Activated CD8-positive, alpha-beta memory T cell treated with anti-CD3 and anti-CD28 coated beads for 4 hours (primary cell): ENCODE results near the gene DNER.
"Not testable (repeated sequence)": the region's sequence is repeated elsewhere in the genome, so short reads cannot be mapped to it uniquely, and the experiment has no call there.

ENCODE experiments used
- DNase-seq, 2 donors: peaks; one replicate each; pipeline ENCODE4 v3.0.0-alpha.2; 2020; ENCODE audit warnings: low read depth in 2 of 2

Gene DNER

GRCh38 chr2:229715895-229716507, 1.6 kb upstream of the DNER start:
- no peak for DNase-seq

- no peak for DNase-seq
Observed at GRCh38 chr2:229714736-229715541, 584 bp upstream of the DNER start.

- DNase-seq, result no peak
Observed at GRCh38 chr2:229713371-229714079, 830 bp downstream of the DNER start.

DNA sequence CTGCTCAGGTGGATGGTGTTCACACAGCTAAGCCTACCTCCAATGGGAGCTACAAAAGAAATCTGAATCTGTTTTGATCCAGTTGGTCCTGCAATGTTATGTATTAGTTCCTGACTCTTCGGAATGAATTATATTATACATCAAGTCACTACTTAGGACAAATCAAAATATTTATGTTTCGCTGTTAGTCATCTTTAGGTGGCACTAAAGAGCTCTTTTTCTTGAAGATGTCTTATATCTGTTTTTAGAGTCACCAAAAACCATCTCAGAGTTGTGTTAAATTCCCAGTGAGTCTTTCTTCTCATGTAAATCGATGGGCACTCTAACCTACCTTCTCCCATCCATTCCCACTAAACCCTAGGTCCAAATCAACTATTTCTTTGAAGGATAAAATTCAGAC, 2.2 kb downstream of the DNER start:
- DNase-seq, result no peak

- no peak for DNase-seq
Observed at GRCh38 chr2:229708335-229708734, 6.0 kb downstream of the DNER start.

GRCh38 chr2:229703909-229704630, 10.3 kb downstream of the DNER start:
- DNase-seq, result no peak

- no peak for DNase-seq
Observed at GRCh38 chr2:229701716-229702115, 12.6 kb downstream of the DNER start.

DNA sequence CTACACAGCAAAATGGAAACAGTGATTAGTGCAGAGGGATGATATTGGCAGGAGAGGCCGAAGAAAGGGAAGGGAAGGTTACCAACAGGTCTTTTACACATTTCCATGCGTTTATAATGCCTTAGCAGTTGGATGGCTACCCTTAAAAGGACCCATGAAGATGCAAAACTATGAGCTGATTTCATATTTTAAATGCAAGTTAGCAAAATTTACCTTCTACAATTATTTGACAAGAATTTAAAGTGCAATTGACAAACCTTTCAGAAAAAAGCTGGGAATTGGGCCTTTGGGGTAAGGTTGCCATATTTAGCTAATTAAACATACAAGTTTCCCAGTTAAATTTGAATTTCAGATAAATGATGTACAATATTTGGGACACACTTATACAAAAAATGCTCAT, 13.3 kb downstream of the DNER start:
- DNase-seq, result no peak

GRCh38 chr2:229695961-229696360, 18.4 kb downstream of the DNER start:
- no peak for DNase-seq

GRCh38 chr2:229693845-229694244, 20.5 kb downstream of the DNER start:
- DNase-seq, result not testable (repeated sequence)

- no peak for DNase-seq
Observed at GRCh38 chr2:229691631-229692030, 22.7 kb downstream of the DNER start.

DNA sequence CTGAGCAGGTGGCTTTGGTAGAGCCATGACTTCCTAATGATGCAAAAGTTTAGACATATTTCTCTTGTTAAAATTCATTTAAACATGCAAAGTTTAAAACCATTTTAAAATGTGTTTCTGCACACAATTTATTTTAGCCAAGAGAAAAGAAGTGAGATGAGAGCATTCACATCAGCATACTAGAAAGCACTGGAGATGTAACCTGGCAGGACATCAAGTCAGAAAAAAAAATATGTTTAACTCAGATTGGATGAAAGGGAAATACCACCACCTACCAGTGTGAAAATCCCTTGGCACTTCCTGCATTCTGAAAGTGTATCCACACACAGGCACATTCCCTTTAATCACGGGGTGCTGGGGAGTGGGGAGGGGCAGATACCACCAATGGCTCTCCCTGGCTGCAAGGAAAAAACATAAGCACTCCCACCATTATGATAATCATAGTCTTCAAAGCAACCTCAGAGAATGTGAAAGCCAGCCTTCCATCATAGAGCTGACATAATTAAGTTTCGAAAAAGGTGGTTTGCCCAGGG, 25.0 kb downstream of the DNER start:
- DNase-seq, result no peak

GRCh38 chr2:229688141-229688540, 26.2 kb downstream of the DNER start:
- DNase-seq, result no peak

DNA sequence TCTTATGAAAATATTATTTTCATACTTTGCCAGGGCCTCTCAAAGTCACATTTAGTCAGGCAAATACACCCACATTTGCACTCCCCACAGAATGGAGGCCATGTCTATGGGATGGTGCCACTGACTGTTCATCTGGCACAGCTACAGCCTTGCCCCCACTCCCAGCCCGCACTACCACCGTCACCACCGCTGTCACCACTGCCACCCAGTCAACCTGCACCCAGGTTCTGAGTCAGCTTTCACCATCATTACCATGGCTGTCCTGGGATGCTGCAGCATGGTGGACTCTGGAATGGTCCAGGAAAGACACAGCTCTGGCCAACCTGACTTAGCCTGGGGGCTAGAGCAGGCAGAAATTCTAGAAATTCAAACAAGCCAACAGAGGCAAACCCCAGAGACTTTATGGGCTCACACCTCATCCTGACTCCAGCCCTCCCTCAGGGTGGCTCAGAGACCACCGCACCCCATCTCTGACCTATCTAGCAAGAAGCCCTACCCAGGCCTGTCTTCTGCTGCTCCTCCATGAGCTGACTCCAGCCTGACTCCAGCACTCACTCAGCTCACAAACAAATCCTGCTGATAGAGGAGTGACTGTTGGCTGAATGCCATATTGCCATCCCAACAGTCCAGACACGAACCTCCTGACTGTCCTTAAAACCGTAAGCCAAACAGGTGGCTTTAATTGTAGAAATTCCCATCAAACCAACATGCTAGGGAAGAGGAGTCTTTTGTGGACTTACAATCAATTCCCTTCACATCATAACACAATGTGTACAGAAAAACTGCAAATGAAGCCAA, 28.0 kb downstream of the DNER start:
- no peak for DNase-seq

- DNase-seq, result no peak
Observed at GRCh38 chr2:229684942-229685562, 29.3 kb downstream of the DNER start.

- DNase-seq, result no peak
Observed at GRCh38 chr2:229679393-229680125, 34.8 kb downstream of the DNER start.

- DNase-seq, result no peak
Observed at GRCh38 chr2:229675569-229675968, 38.8 kb downstream of the DNER start.

DNA sequence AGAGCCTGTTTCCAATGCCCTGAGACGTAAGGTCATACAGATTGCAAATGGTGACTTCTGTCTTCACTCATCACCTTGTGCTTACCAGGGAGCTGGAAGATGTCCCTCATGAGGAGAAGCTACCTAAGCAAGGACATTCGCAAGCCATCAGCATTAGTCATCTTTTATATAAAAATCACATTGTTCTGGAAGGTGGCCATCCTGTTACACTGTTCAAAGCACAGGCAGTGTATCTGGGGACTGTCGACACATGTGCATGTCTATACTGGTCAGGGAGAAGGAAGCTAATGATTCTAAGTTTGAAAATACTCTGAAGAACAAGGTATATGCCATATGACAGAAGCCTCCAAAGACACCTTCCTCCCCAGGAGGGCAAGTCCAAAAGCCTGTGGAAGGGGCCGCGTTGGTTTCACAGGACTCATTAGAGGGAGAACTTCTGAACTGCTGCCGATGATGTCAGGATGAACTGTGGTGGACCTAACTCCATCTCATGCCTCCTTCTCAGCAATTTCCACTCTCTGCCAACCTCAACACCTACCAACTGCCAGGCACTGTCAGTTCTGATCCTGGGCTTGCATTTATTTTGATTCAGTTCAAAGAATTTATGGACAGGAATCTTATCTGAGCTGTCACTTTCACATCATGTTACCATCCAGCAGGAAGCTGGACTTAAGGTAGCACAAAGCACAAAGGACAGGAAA, 39.4 kb downstream of the DNER start:
- no peak for DNase-seq

DNA sequence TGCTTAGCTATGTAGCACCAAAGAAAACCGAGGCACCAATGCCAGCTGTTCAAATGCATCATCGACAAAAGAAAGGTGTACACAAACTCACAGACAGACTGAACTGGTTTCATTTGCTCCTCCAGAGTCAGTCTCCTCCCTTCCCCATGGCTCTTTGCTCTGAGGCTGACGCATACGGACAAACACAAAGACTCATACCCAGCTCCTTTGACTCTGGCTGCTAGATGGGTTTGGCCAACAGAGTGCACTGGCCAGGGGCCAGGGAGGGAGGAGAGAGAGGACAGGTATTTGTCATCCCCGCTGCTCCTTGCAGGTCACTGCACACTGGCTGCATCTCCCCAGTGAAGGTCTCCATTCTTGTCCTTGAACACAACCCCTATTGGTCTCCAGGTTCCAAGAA, 40.7 kb downstream of the DNER start:
- no peak for DNase-seq
